GM13977 (cell line): ENCODE measurements around the gene HDLBP.
"Not testable (repeated sequence)": the region's sequence is repeated elsewhere in the genome, so short reads cannot be mapped to it uniquely, and the experiment has no call there.

Experiments used
- DNase-seq: peaks from one replicate; pipeline ENCODE4 v3.0.0; 2012; ENCODE audit warnings: low spot score
- CTCF ChIP-seq: IDR thresholded peaks from 2 replicates; pipeline ENCODE4 v1.5.1; 2012; ENCODE audit warnings: mild to moderate bottlenecking, control low read depth; ENCODE audit not compliant: insufficient read depth; ENCODE audit errors: extremely low read depth, missing control alignments
- in situ Hi-C: fragments of 300-500 bp; cut with MboI; formaldehyde crosslinking; loops from one replicate; pipeline ENCODE4 v1.12.0; 2022; ENCODE audit warnings: low sequenced_read_pairs, low pct_unique_long_range_greater_than_20kb, mixed read lengths, inconsistent platforms; ENCODE audit not compliant: unreplicated experiment

Gene HDLBP

GRCh38 chr2:241321033-241321432 lies 5.6 kb upstream of the HDLBP start:
- DNase-seq = no peak
- in situ Hi-C loops = no loop called here
- TF ChIP-seq CTCF = no peak

GRCh38 chr2:241320394-241320793 lies 4.9 kb upstream of the HDLBP start:
- TF ChIP-seq CTCF = no peak
- in situ Hi-C loops = no loop called here
- DNase-seq = no peak

GRCh38 chr2:241318830-241319229 lies 3.4 kb upstream of the HDLBP start:
- DNase-seq, in situ Hi-C loops: not testable (repeated sequence)

DNA sequence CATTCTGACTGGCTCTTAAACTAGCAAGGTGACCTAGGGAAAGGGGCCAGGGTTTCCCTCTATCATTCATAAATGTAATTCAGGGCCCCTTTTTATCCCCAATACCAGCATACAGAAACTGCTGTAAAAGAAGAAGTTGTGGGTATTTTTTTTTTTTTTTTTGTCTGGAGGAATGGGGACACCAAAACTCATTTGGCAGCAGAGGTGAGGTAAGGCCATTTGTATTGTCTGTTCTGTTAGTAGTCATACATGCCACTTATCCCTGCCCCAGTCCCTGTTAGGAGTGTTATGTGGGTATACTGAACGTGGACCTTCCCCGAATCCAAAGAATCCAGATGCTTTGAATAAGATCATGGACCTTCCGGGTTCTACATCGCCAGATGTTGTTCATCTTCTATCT lies 1.9 kb upstream of the HDLBP start:
- DNase-seq = no peak
- no peak for TF ChIP-seq CTCF
- in situ Hi-C loops = no loop called here

- TF ChIP-seq CTCF = no peak
- in situ Hi-C loops = no loop called here
- DNase-seq = no peak
Measured at GRCh38 chr2:241316825-241317224, 1.4 kb upstream of the HDLBP start.

- DNase-seq = peak; percentile 48
- no peak for TF ChIP-seq CTCF
- in situ Hi-C loops = no loop called here
Measured at GRCh38 chr2:241315879-241316631, 583 bp upstream of the HDLBP start, which contains the start of gene SEPTIN2. SEPTIN2 (plus strand) TSS chr2:241315925; CDS start chr2:241324233, 8,308 bp downstream.

DNA sequence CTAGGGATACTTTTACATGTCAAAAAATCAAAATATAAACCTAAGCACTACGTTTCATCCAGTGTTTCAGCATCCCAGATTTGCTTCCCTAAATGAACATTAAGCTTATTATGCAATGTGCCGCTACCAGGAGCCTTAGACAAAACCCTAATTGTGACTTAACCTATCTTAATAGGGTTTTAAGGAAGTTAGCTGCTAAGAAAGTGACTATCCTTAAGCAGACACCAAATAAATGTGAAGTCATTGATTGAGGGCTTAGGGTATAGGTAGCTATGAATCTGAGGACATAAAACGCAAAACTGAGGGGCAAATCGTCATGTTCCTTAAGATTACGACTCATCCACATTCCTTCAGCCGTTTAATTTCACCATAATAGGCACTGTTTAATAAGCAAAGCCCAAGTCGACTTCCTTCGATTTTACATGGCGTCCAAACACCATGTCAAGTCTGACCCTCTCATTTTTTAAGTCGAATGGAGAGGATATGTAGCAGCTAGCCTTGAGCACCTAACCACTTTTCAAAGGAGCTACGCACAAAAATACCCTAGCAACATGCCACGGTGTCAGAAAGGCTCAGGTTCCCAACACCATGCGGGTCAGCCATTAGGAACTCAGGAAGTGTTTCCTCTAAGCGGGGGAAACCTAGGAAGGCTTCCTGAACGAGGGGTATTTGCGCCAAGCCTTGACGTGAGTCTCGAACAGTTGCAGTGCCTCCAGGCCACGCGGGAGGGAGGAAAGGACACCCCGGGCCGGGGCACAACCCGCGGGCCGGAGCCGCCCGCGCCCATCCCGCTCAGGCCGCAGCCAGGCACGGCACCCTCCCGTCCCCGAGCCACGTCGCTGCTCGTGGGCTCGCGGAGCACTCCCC lies 1.0 kb downstream of the HDLBP start:
- DNase-seq = no peak
- in situ Hi-C loops = no loop called here
- TF ChIP-seq CTCF = no peak
